Stimulated activated CD4-positive, alpha-beta T cell treated with anti-CD3 and anti-CD28 coated beads, Interleukin-4, amount 100 ng/mL, for 1 hour (primary cell): ENCODE results near the gene KLF16.

Experiments
- DNase-seq: peaks from one replicate; pipeline ENCODE4 v3.0.0-alpha.2; 2020

Gene KLF16

GRCh38 chr19:1818549-1819195 is 44.7 kb downstream of the KLF16 start:
- DNase-seq: no peak

GRCh38 chr19:1817553-1818179 is 45.7 kb downstream of the KLF16 start:
- DNase-seq: no peak

DNA sequence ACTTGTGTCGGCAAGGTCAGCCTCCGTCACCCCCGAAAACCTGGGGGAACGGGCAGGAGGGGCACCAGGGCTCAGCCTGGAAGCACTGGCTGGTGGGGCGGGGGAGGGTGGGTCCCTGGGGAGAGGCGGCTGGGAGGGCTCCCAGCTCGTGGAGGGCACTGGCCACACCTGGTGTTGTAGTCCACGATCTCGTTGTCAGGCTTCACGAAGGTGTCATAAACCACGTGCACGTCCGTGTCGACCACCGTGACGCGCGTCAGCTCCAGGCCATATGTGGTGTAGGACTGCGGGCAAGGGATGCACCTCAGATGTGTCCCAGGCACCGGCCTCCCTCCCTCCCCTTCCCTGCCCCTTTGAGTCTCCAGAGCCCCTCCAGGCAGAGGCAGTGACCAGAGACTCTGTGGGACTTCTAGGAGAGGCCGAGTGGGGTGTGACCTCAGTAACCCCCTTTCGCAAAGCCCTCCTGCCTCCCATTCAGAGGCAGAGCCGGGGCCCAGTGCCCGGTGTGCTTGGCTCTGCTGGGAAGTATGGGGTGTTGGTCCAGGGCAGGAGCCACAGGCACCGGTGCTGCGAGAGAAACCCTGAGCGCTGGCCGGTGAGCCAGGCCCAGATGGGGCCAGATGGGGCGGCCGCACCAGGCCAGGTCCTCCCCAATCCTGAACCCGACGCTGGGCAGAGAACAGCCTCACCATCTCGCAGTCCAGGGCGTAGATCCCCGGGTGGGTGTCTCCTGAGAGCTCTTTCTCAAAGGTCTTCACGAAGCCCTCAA is 46.7 kb downstream of the KLF16 start:
- no peak for DNase-seq

- DNase-seq: no peak
Observed at GRCh38 chr19:1815605-1816529, 47.5 kb downstream of the KLF16 start.

GRCh38 chr19:1814833-1815604 is 48.4 kb downstream of the KLF16 start:
- no peak for DNase-seq

- DNase-seq: no peak
Observed at GRCh38 chr19:1814391-1814790, 49.0 kb downstream of the KLF16 start.

- no peak for DNase-seq
Observed at GRCh38 chr19:1813192-1814182, 49.9 kb downstream of the KLF16 start.

GRCh38 chr19:1812426-1813191 is 50.8 kb downstream of the KLF16 start:
- peak; percentile 75 for DNase-seq

DNA sequence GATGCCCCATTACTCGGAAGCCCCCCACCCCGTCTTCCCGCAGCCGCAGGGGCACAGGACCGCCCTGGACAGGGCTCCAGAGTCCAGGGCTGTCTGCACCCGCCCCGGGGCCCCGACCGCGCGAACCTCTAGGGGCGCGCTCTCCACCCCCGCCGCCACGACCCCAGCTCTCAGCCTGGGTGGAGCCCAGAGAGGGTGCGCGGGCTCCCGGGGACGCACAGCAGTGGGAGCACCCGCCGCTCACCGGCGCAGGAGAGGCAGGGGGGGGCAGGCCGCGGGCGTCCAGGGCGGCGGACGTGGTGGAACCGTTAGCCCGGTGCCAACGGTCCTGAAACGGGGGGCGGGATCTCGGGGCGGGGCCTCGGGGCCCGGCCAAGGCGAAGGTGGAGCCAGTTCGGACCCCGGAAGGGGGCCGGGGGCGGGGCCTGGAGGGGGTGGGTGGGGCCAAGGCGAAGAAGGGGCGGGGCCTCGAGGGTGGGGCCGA is 51.4 kb downstream of the KLF16 start, which contains the start of gene ATP8B3:
Gene ATP8B3 (minus strand): TSS at position 335 of the 484 bp plus-strand sequence. CDS start 540 bp downstream, outside the sequence.
- peak; percentile 69 for DNase-seq

GRCh38 chr19:1811472-1811894 is 51.9 kb downstream of the KLF16 start:
- DNase-seq: peak; percentile 54

GRCh38 chr19:1810439-1811160 is 52.8 kb downstream of the KLF16 start:
- DNase-seq: no peak

DNA sequence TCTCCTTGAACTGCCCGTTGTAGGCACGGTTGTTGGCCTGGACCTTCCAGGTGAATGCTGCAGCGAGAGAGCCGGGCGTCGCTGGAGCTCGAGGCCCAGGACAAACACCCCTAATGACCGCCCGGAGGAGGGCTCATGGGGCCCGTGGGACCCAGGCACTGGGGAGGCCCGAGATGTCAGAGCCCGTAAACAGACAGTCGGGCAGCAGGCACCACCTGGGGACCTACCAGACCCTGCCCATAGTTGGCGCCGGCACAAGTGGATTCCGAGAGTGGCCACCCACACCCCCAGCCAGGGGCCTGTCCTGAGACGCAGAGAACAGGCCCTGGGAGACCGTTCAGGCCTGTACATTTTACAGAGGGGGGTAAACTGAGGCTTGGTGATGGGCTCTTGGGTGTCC is 53.7 kb downstream of the KLF16 start:
- no peak for DNase-seq

DNA sequence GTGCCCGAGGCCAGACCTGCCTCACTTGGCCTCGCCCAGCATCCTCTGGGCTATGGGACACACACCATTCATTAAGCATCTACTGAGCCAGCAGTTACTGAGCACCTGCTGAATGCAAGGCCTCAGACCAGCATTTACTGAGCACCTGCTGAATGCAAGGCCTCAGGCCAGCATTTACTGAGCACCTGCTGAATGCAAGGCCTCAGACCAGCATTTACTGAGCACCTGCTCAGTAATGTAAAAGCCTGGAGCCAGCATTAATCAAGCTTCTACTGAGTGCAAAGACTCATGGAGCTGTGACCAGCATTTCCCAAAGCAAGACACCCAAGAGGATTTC is 55.0 kb downstream of the KLF16 start:
- DNase-seq: no peak

GRCh38 chr19:1807695-1808394 is 55.5 kb downstream of the KLF16 start:
- DNase-seq: no peak

GRCh38 chr19:1807030-1807694 is 56.2 kb downstream of the KLF16 start:
- DNase-seq: no peak

- DNase-seq: no peak
Observed at GRCh38 chr19:1806184-1807029, 57.0 kb downstream of the KLF16 start.
